Endothelial cell of umbilical vein (primary cell): ENCODE results near the gene NECAB2. TPM values are rescaled to one million over a fixed set of nuclear protein-coding genes. Genes with fewer than 3 reads are reported as not detected.

Source experiments
- BruUV-seq: library from RNA; stranded (reverse); fragments of 400-500 nt; replicated peaks from 2 replicates; lab custom pipeline; 2021; lab: Mats Ljungman, UMichigan
- CTCF ChIA-PET: fragments of 300-600, 350-600 bp; sonication (Branson Sonifier 250); formaldehyde crosslinking; loops from one replicate; lab custom pipeline; 2021; ENCODE audit warnings: antibody characterized with exemption, inconsistent platforms; lab: Charles Lee
- POLR2A ChIA-PET: fragments of 300-600, 350-600 bp; sonication (Branson Sonifier 250); formaldehyde crosslinking; loops from one replicate; lab custom pipeline; 2021; ENCODE audit warnings: antibody characterized with exemption, inconsistent platforms; lab: Charles Lee
- DNase-seq: peaks from one replicate; pipeline ENCODE4 v3.0.0-alpha.2; 2011; ENCODE audit warnings: low read depth, low spot score
- FAIRE-seq: peaks from 2 replicates; lab custom pipeline; 2011; peaks lifted over from hg19 to GRCh38; lab: Jason Lieb, UNC
- H2AFZ ChIP-seq: 2 replicates; pipeline ENCODE4 v1.6.0; 2012; ENCODE audit warnings: low read depth, low read length, control low read depth, inconsistent platforms
- H3K27ac ChIP-seq: 2 replicates; pipeline ENCODE4 v1.5.1; 2011; ENCODE audit warnings: low read depth, mild to moderate bottlenecking, control low read depth, low read length, moderate library complexity; ENCODE audit not compliant: insufficient read depth
- H3K27me3 ChIP-seq, 2 experiments: 2 replicates each; pipeline versions ENCODE4 v1.6.0 to v1.6.1; 2011; ENCODE audit warnings: low read length in 2 of 2, mixed read lengths in 1 of 2; ENCODE audit not compliant: control insufficient read depth in 2 of 2, insufficient read depth in 2 of 2
- H3K36me3 ChIP-seq, 2 experiments: 2 replicates in 1 of 2; 3 replicates in 1 of 2; pipeline ENCODE4 v1.5.1; 2011; ENCODE audit warnings: low read length in 2 of 2, mild to moderate bottlenecking in 1 of 2, moderate library complexity in 1 of 2; ENCODE audit not compliant: control insufficient read depth in 2 of 2, insufficient read depth in 2 of 2; ENCODE audit errors: extremely low read depth in 1 of 2
- H3K4me1 ChIP-seq: 3 replicates; pipeline ENCODE4 v1.5.1; 2011; ENCODE audit warnings: mild to moderate bottlenecking, low read length; ENCODE audit not compliant: control insufficient read depth, insufficient read depth; ENCODE audit errors: extremely low read depth
- H3K4me2 ChIP-seq: 2 replicates; pipeline ENCODE4 v1.6.1; 2011; ENCODE audit warnings: low read length, control low read depth, mixed read lengths; ENCODE audit not compliant: insufficient read depth
- H3K4me3 ChIP-seq, 3 experiments: fragments of 200-600 bp in 1 of 3; sonication (generic), shearing (Covaris generic) in 1 of 3; replicated peaks in 1 of 3; 2 replicates each; pipeline ENCODE4 v1.5.1; 2011 to 2016; ENCODE audit warnings: control low read depth in 3 of 3, low read length in 3 of 3, mild to moderate bottlenecking in 2 of 3, inconsistent platforms in 1 of 3, low read depth in 1 of 3, moderate library complexity in 1 of 3; ENCODE audit not compliant: insufficient read depth in 1 of 3
- H3K79me2 ChIP-seq: 2 replicates; pipeline ENCODE4 v1.6.0; 2012; ENCODE audit warnings: low read length, inconsistent platforms; ENCODE audit not compliant: control insufficient read depth, insufficient read depth
- H3K9ac ChIP-seq: replicated peaks from 2 replicates; pipeline ENCODE3; 2011; ENCODE audit warnings: low read length, control low read depth; ENCODE audit not compliant: insufficient read depth; ENCODE audit errors: extremely low read depth
- H3K9me1 ChIP-seq: replicated peaks from 3 replicates; pipeline ENCODE4 v1.6.0; 2011; ENCODE audit warnings: mild to moderate bottlenecking, low read length; ENCODE audit not compliant: control insufficient read depth, insufficient read depth; ENCODE audit errors: extremely low read depth
- H3K9me3 ChIP-seq: replicated peaks from 2 replicates; pipeline ENCODE4 v1.5.1; 2012; ENCODE audit warnings: low read length, inconsistent platforms; ENCODE audit not compliant: control insufficient read depth, insufficient read depth
- H4K20me1 ChIP-seq: replicated peaks from 2 replicates; pipeline ENCODE3; 2011; ENCODE audit warnings: mild to moderate bottlenecking, low read length; ENCODE audit not compliant: control insufficient read depth, insufficient read depth; ENCODE audit errors: extremely low read depth
- CTCF ChIP-seq, 2 donors: IDR thresholded peaks; 1 replicate in 1 of 2; 2 replicates in 1 of 2; pipeline ENCODE4 v1.5.1; 2011; ENCODE audit warnings: low read length in 2 of 2, mild to moderate bottlenecking in 2 of 2, moderate library complexity in 2 of 2, control low read depth in 1 of 2, inconsistent platforms in 1 of 2, low read depth in 1 of 2; ENCODE audit not compliant: insufficient read depth in 1 of 2; ENCODE audit errors: extremely low read depth in 1 of 2
- EZH2 ChIP-seq: IDR thresholded peaks from 2 replicates; pipeline ENCODE4 v1.6.1; 2012; ENCODE audit warnings: borderline replicate concordance, low read depth, mild to moderate bottlenecking, moderate library complexity, low read length, inconsistent platforms; ENCODE audit not compliant: severe bottlenecking
- FOS ChIP-seq: IDR thresholded peaks from 2 replicates; pipeline ENCODE4 v1.6.1; 2011; ENCODE audit warnings: mild to moderate bottlenecking, low read length, moderate library complexity, borderline replicate concordance; ENCODE audit not compliant: insufficient read depth
- GATA2 ChIP-seq: IDR thresholded peaks from 2 replicates; pipeline ENCODE4 v1.7.0; 2011; ENCODE audit warnings: low read depth, mild to moderate bottlenecking, moderate library complexity, mixed read lengths, low read length; ENCODE audit not compliant: insufficient read length, insufficient read depth
- JUN ChIP-seq: IDR thresholded peaks from 2 replicates; pipeline ENCODE4 v1.6.1; 2011; ENCODE audit warnings: borderline replicate concordance, low read depth; ENCODE audit not compliant: insufficient read length, insufficient read depth
- MAX ChIP-seq: IDR thresholded peaks from 2 replicates; pipeline ENCODE4 v1.6.1; 2011; ENCODE audit not compliant: insufficient read depth, insufficient read length
- MYC ChIP-seq: IDR thresholded peaks from one replicate; pipeline ENCODE4 v1.6.1; 2011; ENCODE audit warnings: mild to moderate bottlenecking, low read depth, low read length
- POLR2A ChIP-seq: IDR thresholded peaks from 2 replicates; pipeline ENCODE4 v1.6.1; 2012; ENCODE audit warnings: low read depth, mild to moderate bottlenecking, control low read depth, low read length
- POLR2AphosphoS5 ChIP-seq: IDR thresholded peaks from 2 replicates; pipeline ENCODE4 v1.6.1; 2012; ENCODE audit warnings: low read depth, mild to moderate bottlenecking, control low read depth, low read length, moderate library complexity; ENCODE audit not compliant: insufficient read depth
- dilution Hi-C: fragments of 300-500 bp; cut with MboI; formaldehyde crosslinking; loops from one replicate; pipeline ENCODE4 v1.15.0; 2019; ENCODE audit warnings: low sequenced_read_pairs; ENCODE audit not compliant: extremely low pct_ligation_motif_present
- intact Hi-C: fragments of 100-400 bp; cut with micrococcal nuclease; formaldehyde crosslinking; loops from one replicate; pipeline ENCODE4 v1.10.0; 2022
- polyA plus RNA-seq, 4 experiments: library from polyadenylated mRNA; depleted of rRNA in 3 of 4; stranded (reverse) in 3 of 4; unstranded in 1 of 4; fragments of >200 nt; gene quantifications; 2 replicates each; pipeline versions ENCODE4 v1.2.1 to v1.2.3, GENCODE V29; 2011 to 2012; ENCODE audit warnings: missing spikeins in 1 of 4
- total RNA-seq: library from RNA; stranded (reverse); gene quantifications from 2 replicates; pipeline ENCODE4 v1.2.3, GENCODE V29; 2021

The NECAB2 gene
- total and polyA plus RNA-seq, 2 donors (not counting 3 experiments of a cell fraction or from before 2014, with no cell fraction given), result 0.26 to 0.31 TPM

GRCh38 chr16:83952587-83952939 is 15.5 kb upstream of the NECAB2 start:
- H4K20me1 ChIP-seq, result no peaks in the 10 kb centered on the region
- peak overlapping the region; percentile 87 for H3K9ac ChIP-seq
- peak overlapping the region; percentile 91 for H3K27ac ChIP-seq
- FAIRE-seq (no peak), DNase-seq (no peak)
- peaks cover 22% of the 10 kb centered on the region for H3K4me1 ChIP-seq
- intact Hi-C loops, result loop anchor here (2.0 to 10.0 kb wide), 4 partner anchors 26 to 352 kb away; partner anchors contain the start of gene TAF1C
- peaks cover 4% of the 10 kb centered on the region for H3K79me2 ChIP-seq
- H3K36me3 ChIP-seq, result no peaks in the 10 kb centered on the region
- TF ChIP-seq FOS (no peak), MAX (no peak), CTCF (IDR thresholded peaks at IDR 0.05; ENCODE audit: extremely low read depth in 1 of 2, insufficient read depth in 1 of 2, low read depth in 1 of 2, low read length in 2 of 2) (no peak), POLR2AphosphoS5 (no peak), POLR2A (no peak), JUN (no peak), EZH2 (no peak), GATA2 (no peak), MYC (no peak)
- H3K4me2 ChIP-seq, result peak overlapping the region; percentile 41
- dilution Hi-C loops, result no loop called here
- no peaks in the 10 kb centered on the region for H3K9me1 ChIP-seq
- no peaks in the 10 kb centered on the region for H3K27me3 ChIP-seq
- H3K4me3 ChIP-seq, result peak overlapping the region in 2 of 3 experiments; percentile 6 to 10
- ChIA-PET POLR2A (no interaction called here), CTCF (interaction anchor here (1.7 kb wide), 1 partner anchor 111 kb away, joined by 8 read pairs; no protein-coding TSS in a partner anchor)
- H2AFZ ChIP-seq, result peak overlapping the region; percentile 95
- H3K9me3 ChIP-seq, result no peaks in the 10 kb centered on the region
- no TSS peak for BruUV-seq
